K562 (cell line): ENCODE data around the gene SLC25A21. TPM values are rescaled to one million over a fixed set of nuclear protein-coding genes. Genes with fewer than 3 reads are reported as not detected.

ENCODE experiments used
- ATAC-seq: fragments of 200-7000 bp; cut with Tn5 transposase; 3 replicates; pipeline ENCODE4 v1.9.1; 2020; ENCODE audit warnings: moderate library complexity
- BruUV-seq: library from RNA; stranded (reverse); fragments of 400-500 nt; replicated peaks from 2 replicates; lab custom pipeline; 2021; lab: Mats Ljungman, UMichigan
- CTCF ChIA-PET: fragments of 300-600 bp; formaldehyde crosslinking; extraction: SDS; loops from one replicate; lab custom pipeline; 2021; ENCODE audit warnings: low intra/inter-chr PET ratio; lab: Yijun Ruan, JAX
- POLR2A ChIA-PET: fragments of 300-600, 350-650 bp; sonication (Branson Sonifier 250); formaldehyde crosslinking; extraction: SDS; loops from one replicate; lab custom pipeline; 2021; ENCODE audit warnings: antibody characterized with exemption, inconsistent platforms; lab: Yijun Ruan, JAX
- DNase-seq, 4 experiments: peaks; one replicate each; pipeline versions ENCODE4 v3.0.0 to v3.0.0-alpha.2; 2011 to 2018; ENCODE audit warnings: low spot score in 3 of 4, mixed read lengths in 3 of 4; ENCODE audit errors: extremely low read depth in 1 of 4
- FAIRE-seq: peaks from 2 replicates; lab custom pipeline; 2011; peaks lifted over from hg19 to GRCh38; lab: Jason Lieb, UNC
- H2AFZ ChIP-seq: 2 replicates; pipeline ENCODE4 v1.6.0; 2011; ENCODE audit warnings: low read depth, low read length, control low read depth, inconsistent platforms
- H3K27ac ChIP-seq: fragments of 200-600 bp; 3 replicates; pipeline ENCODE4 v1.8.0; 2011; ENCODE audit warnings: low read depth, mild to moderate bottlenecking, control low read depth, inconsistent platforms, low read length, moderate library complexity, mixed read lengths; ENCODE audit errors: extremely low read depth
- H3K27me3 ChIP-seq, 2 experiments: fragments of 300-600 bp in 1 of 2; 2 replicates in 1 of 2; 3 replicates in 1 of 2; pipeline versions ENCODE4 v1.6.0 to v1.8.0; 2011; ENCODE audit warnings: inconsistent platforms in 2 of 2, low read length in 2 of 2, mild to moderate bottlenecking in 1 of 2, mixed read lengths in 1 of 2, moderate library complexity in 1 of 2; ENCODE audit not compliant: control insufficient read depth in 2 of 2, insufficient read depth in 2 of 2
- H3K36me3 ChIP-seq: fragments of 300-600 bp; 3 replicates; pipeline ENCODE4 v1.8.0; 2011; ENCODE audit warnings: mild to moderate bottlenecking, low read length, inconsistent platforms; ENCODE audit not compliant: control insufficient read depth, insufficient read depth
- H3K4me1 ChIP-seq, 2 experiments: fragments of 200-600 bp in 1 of 2; replicated peaks in 1 of 2; 2 replicates in 1 of 2; 3 replicates in 1 of 2; pipeline versions ENCODE4 v1.5.1 to v1.8.0; 2011; ENCODE audit warnings: inconsistent platforms in 2 of 2, low read length in 2 of 2, mild to moderate bottlenecking in 1 of 2, mixed read lengths in 1 of 2, moderate library complexity in 1 of 2; ENCODE audit not compliant: control insufficient read depth in 2 of 2, insufficient read depth in 2 of 2
- H3K4me2 ChIP-seq: 2 replicates; pipeline ENCODE4 v1.6.1; 2011; ENCODE audit warnings: low read length, control low read depth, inconsistent platforms, mixed read lengths; ENCODE audit not compliant: insufficient read depth
- H3K4me3 ChIP-seq: fragments of 200-600 bp; sonication (generic), shearing (Covaris generic); 2 replicates; pipeline ENCODE4 v1.5.1; 2016; ENCODE audit warnings: control low read depth, inconsistent platforms
- H3K79me2 ChIP-seq: fragments of 200-600 bp; 3 replicates; pipeline ENCODE4 v1.8.0; 2011; ENCODE audit warnings: low read length, inconsistent platforms; ENCODE audit not compliant: control insufficient read depth, insufficient read depth
- H3K9ac ChIP-seq, 2 experiments: 2 replicates each; pipeline versions ENCODE4 v1.6.0 to v1.6.1; 2011; ENCODE audit warnings: low read depth in 2 of 2, low read length in 2 of 2, control low read depth in 1 of 2, inconsistent platforms in 1 of 2, mild to moderate bottlenecking in 1 of 2, mixed read lengths in 1 of 2; ENCODE audit not compliant: insufficient read depth in 1 of 2
- H3K9me1 ChIP-seq: one replicate; pipeline ENCODE4 v1.6.0; 2011; ENCODE audit warnings: inconsistent platforms, mild to moderate bottlenecking, low read length, moderate library complexity; ENCODE audit not compliant: control insufficient read depth, insufficient read depth
- H3K9me3 ChIP-seq: replicated peaks from 2 replicates; pipeline ENCODE4 v1.5.1; 2011; ENCODE audit warnings: low read depth, low read length, inconsistent platforms; ENCODE audit not compliant: control insufficient read depth, insufficient read depth
- H4K20me1 ChIP-seq: replicated peaks from 2 replicates; pipeline ENCODE4 v1.6.1; 2011; ENCODE audit warnings: low read length, inconsistent platforms, mixed read lengths; ENCODE audit not compliant: control insufficient read depth, insufficient read depth
- ATF7 ChIP-seq: fragments of 450-650 bp; IDR thresholded peaks from 2 replicates; pipeline ENCODE4 v1.7.1; 2014; ENCODE audit warnings: mild to moderate bottlenecking, moderate library complexity
- BCOR ChIP-seq: fragments of 450-650 bp; IDR thresholded peaks from 2 replicates; pipeline ENCODE4 v1.6.1; 2016
- BDP1 ChIP-seq: IDR thresholded peaks from 3 replicates; pipeline ENCODE4 v1.6.1; 2011; ENCODE audit not compliant: insufficient read length, insufficient read depth
- BRCA1 ChIP-seq, 2 experiments: fragments of 450-650 bp in 1 of 2; sonication (generic) in 1 of 2; formaldehyde crosslinking in 1 of 2; IDR thresholded peaks; 2 replicates each; pipeline versions ENCODE4 v1.5.0 to v1.6.1; 2017 to 2020; ENCODE audit warnings: mild to moderate bottlenecking in 1 of 2, missing genetic modification reagents in 1 of 2
- CAMTA2 ChIP-seq: fragments of 250-450 bp; sonication (Bioruptor Pico); conservative IDR thresholded peaks from 2 replicates; pipeline ENCODE4 v1.5.1; 2022
- HIVEP1 ChIP-seq: fragments of 250-450 bp; sonication (Bioruptor Pico); IDR thresholded peaks from 2 replicates; pipeline ENCODE4 v1.4.0; 2020; ENCODE audit warnings: mild to moderate bottlenecking
- HLTF ChIP-seq: fragments of 450-650 bp; IDR thresholded peaks from 2 replicates; pipeline ENCODE4 v1.6.1; 2016
- HNRNPL ChIP-seq: fragments of 200-400 bp; formaldehyde crosslinking; IDR thresholded peaks from 2 replicates; pipeline ENCODE4 v1.6.1; 2017; ENCODE audit warnings: low read depth, mild to moderate bottlenecking, low read length
- JUN ChIP-seq, 2 experiments: sonication (generic) in 1 of 2; formaldehyde crosslinking in 1 of 2; IDR thresholded peaks; 2 replicates each; pipeline versions ENCODE4 v1.6.1 to v1.8.0; 2012 to 2022; ENCODE audit warnings: borderline replicate concordance in 2 of 2, mild to moderate bottlenecking in 2 of 2, improper control_type of control experiment in 1 of 2, low read depth in 1 of 2, low read length in 1 of 2, missing genetic modification reagents in 1 of 2
- NUFIP1 ChIP-seq: fragments of 450-650 bp; IDR thresholded peaks from 2 replicates; pipeline ENCODE4 v1.6.1; 2018; ENCODE audit not compliant: partially characterized antibody
- TEAD4 ChIP-seq, 2 experiments: sonication (generic) in 1 of 2; formaldehyde crosslinking in 1 of 2; IDR thresholded peaks; 2 replicates each; pipeline versions ENCODE4 v1.6.1 to v1.8.0; 2012 to 2022; ENCODE audit warnings: borderline replicate concordance in 1 of 2, inconsistent platforms in 1 of 2, low read length in 1 of 2, mild to moderate bottlenecking in 1 of 2, missing genetic modification reagents in 1 of 2
- TRIM28 ChIP-seq: fragments of 450-650 bp; IDR thresholded peaks from 2 replicates; pipeline ENCODE4 v1.6.1; 2017
- ZNF165 ChIP-seq: fragments of 250-450 bp; sonication (Bioruptor Pico); IDR thresholded peaks from 2 replicates; pipeline ENCODE4 v1.4.0; 2020; ENCODE audit warnings: borderline replicate concordance
- ZNF324 ChIP-seq: fragments of 250-450 bp; sonication (Bioruptor Pico); IDR thresholded peaks from 2 replicates; pipeline ENCODE4 v1.4.0; 2020; ENCODE audit warnings: mild to moderate bottlenecking
- WGBS: fragments of 100-300 bp; shearing (Covaris generic); methylation state at CpG from one replicate; pipeline ENCODE4 v1.1.6; 2016; ENCODE audit warnings: low coverage, mixed read lengths; ENCODE audit not compliant: insufficient coverage; ENCODE audit errors: missing lambda C conversion rate; 5-methylcytosine and 5-hydroxymethylcytosine counted together
- in situ Hi-C: fragments of 300-500 bp; cut with MboI; formaldehyde crosslinking; loops from 4 replicates; pipeline ENCODE4 v1.15.0; 2018; ENCODE audit warnings: inconsistent platforms, mixed read lengths
- intact Hi-C: fragments of 100-400 bp; cut with micrococcal nuclease; formaldehyde crosslinking; loops from 2 replicates; pipeline ENCODE4 v1.14.2; 2022
- polyA plus RNA-seq, 8 experiments: library from polyadenylated mRNA; depleted of rRNA in 4 of 8; stranded (reverse) in 5 of 8; unstranded in 3 of 8; fragments of >200 nt; fragmentation: Nextera tagmentation in 2 of 8; fragmentation: Illumina TruSeq in 1 of 8; extraction: Ambion mirVana in 2 of 8; extraction: Trizol in 1 of 8; gene quantifications; 2 replicates each; pipeline versions ENCODE4 v1.2.1 to v1.2.3, GENCODE V29; 2011 to 2014; ENCODE audit warnings: inconsistent platforms in 1 of 8, missing spikeins in 1 of 8
- total RNA-seq, 7 experiments: library from RNA; depleted of rRNA in 6 of 7; stranded (reverse); fragments of >200 nt in 6 of 7; fragmentation: Illumina TruSeq in 2 of 7; extraction: Trizol in 2 of 7; gene quantifications; 2 replicates each; pipeline versions ENCODE4 v1.2.1 to v1.2.3, GENCODE V29; 2011 to 2021; ENCODE audit warnings: low replicate concordance in 1 of 7
- TF ChIP-seq, protein P1 (sequence below): fragments of 250-450 bp; sonication (Bioruptor Pico); IDR thresholded peaks from 2 replicates; pipeline ENCODE4 v1.4.0; 2020; ENCODE audit warnings: mild to moderate bottlenecking, moderate library complexity
- TF ChIP-seq, protein P2 (sequence below): IDR thresholded peaks from 2 replicates; pipeline ENCODE4 v1.6.1; 2012; ENCODE audit warnings: low read depth, low read length, improper control_type of control experiment, borderline replicate concordance

Gene SLC25A21
- total and polyA plus RNA-seq, 9 of the 15 experiments (the other 6 are each of a cell fraction or from before 2014, with no cell fraction given) = 15.2 to 46.7 (median 28.7) TPM

DNA sequence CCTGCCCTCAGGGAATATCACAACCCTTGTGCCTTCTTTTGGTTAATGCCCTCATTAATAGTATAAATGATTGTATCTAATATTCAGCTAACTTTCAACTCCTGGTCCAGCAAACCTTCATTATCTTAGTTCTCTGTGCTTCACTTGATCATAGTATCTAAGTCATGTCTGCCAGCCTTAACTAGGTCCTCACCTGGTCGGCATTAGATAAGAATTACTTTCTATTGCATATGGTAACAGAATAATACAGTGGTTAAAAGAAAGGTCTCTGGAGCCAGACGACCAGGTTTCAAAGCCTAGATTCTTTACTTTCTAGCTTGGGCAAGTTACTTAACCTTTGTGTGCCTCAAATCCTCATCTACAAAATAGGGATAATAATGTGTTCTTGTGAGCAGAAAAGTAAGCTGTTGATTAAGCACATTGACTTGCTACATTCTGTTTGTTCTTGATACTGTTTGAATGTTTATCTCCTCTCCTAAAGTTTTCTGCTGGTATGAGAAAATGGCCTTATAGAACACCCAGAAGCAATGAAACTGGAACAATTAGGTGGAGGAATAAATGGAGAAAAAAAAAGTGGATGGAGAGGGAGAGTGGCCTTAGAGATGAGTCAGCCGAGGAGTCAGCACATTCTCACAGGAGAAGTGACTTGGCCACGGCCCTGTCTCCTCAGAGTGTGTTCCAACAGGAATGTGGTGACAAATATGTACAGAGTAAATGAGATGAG is 176.1 kb downstream of the SLC25A21 start (continued):
- TF ChIP-seq TEAD4 (IDR thresholded peaks at IDR 0.05; ENCODE audit: low read length) (peak; percentile 40; the same call in 1 of the 2 replicates), TEAD4 (CRISPR knock-in tag; IDR thresholded peaks at IDR 0.05; ENCODE audit: borderline replicate concordance) (no peak), BDP1 (no peak), JUN (IDR thresholded peaks at IDR 0.05; ENCODE audit: borderline replicate concordance, low read depth, low read length) (peak; percentile 72), JUN (CRISPR knock-in tag; IDR thresholded peaks at IDR 0.05; ENCODE audit: borderline replicate concordance) (no peak)

DNA sequence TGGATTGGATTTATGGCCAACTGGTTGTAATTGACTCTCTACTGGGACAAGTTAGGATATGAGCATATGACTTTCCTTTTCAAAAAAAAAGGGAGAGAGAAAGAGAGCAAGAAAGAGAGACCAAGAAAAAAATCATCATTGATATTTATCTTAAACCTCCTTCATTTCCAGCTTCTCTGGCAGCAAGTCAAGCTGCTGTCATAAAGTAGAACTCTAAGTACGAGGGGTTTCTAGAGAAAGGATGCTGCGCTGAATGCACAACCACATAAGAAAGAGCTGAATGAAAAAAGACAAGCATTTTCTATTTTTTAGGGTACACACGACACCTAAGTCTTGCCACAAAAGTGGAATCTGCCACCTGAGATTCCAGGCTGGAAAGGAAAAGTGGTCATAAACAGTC is 182.6 kb downstream of the SLC25A21 start:
- H2AFZ ChIP-seq = no peak overlapping the region
- no peaks in the 10 kb centered on the region for H3K4me1 ChIP-seq
- no peaks in the 10 kb centered on the region for H3K27me3 ChIP-seq
- ATAC-seq (no peak), DNase-seq (no peak), FAIRE-seq (no peak)
- intact Hi-C loops = no loop called here
- CTCF ChIA-PET = no interaction called here
- no peak for TF ChIP-seq BRCA1 (IDR thresholded peaks at IDR 0.05)
- no peak for TF ChIP-seq BRCA1 (CRISPR knock-in tag; IDR thresholded peaks at IDR 0.05)
- no peak for TF ChIP-seq NUFIP1
- TF ChIP-seq CAMTA2 (CRISPR knock-in tag) = no peak
- no peak for TF ChIP-seq ATF7
- TF ChIP-seq, protein P1, sequence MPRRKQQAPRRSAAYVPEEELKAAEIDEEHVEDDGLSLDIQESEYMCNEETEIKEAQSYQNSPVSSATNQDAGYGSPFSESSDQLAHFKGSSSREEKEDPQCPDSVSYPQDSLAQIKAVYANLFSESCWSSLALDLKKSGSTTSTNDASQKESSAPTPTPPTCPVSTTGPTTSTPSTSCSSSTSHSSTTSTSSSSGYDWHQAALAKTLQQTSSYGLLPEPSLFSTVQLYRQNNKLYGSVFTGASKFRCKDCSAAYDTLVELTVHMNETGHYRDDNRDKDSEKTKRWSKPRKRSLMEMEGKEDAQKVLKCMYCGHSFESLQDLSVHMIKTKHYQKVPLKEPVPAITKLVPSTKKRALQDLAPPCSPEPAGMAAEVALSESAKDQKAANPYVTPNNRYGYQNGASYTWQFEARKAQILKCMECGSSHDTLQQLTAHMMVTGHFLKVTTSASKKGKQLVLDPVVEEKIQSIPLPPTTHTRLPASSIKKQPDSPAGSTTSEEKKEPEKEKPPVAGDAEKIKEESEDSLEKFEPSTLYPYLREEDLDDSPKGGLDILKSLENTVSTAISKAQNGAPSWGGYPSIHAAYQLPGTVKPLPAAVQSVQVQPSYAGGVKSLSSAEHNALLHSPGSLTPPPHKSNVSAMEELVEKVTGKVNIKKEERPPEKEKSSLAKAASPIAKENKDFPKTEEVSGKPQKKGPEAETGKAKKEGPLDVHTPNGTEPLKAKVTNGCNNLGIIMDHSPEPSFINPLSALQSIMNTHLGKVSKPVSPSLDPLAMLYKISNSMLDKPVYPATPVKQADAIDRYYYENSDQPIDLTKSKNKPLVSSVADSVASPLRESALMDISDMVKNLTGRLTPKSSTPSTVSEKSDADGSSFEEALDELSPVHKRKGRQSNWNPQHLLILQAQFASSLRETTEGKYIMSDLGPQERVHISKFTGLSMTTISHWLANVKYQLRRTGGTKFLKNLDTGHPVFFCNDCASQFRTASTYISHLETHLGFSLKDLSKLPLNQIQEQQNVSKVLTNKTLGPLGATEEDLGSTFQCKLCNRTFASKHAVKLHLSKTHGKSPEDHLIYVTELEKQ = no peak
- no peak for TF ChIP-seq BCOR
- no peak for TF ChIP-seq ZNF165
- no peak for TF ChIP-seq ZNF324 (CRISPR knock-in tag)
- TF ChIP-seq HNRNPL = no peak
- TF ChIP-seq TRIM28 = no peak
- TF ChIP-seq, protein P2, sequence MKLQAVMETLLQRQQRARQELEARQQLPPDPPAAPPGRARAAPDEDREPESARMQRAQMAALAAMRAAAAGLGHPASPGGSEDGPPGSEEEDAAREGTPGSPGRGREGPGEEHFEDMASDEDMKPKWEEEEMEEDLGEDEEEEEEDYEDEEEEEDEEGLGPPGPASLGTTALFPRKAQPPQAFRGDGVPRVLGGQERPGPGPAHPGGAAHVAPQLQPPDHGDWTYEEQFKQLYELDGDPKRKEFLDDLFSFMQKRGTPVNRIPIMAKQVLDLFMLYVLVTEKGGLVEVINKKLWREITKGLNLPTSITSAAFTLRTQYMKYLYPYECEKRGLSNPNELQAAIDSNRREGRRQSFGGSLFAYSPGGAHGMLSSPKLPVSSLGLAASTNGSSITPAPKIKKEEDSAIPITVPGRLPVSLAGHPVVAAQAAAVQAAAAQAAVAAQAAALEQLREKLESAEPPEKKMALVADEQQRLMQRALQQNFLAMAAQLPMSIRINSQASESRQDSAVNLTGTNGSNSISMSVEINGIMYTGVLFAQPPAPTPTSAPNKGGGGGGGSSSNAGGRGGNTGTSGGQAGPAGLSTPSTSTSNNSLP = no peak
- TF ChIP-seq HLTF = no peak
- no peak for TF ChIP-seq HIVEP1 (CRISPR knock-in tag)
- H3K9ac ChIP-seq = no peak overlapping the region
- H3K9me3 ChIP-seq = no peaks in the 10 kb centered on the region
- BruUV-seq = no TSS peak
- H3K36me3 ChIP-seq = no peaks in the 10 kb centered on the region
- H3K9me1 ChIP-seq = no peaks in the 10 kb centered on the region
- 71% methylated on average over 2 of the region's 3 CpGs for WGBS
- in situ Hi-C loops = no loop called here
- no peak overlapping the region for H3K4me2 ChIP-seq
- H3K79me2 ChIP-seq = no peaks in the 10 kb centered on the region
- POLR2A ChIA-PET = no interaction called here
- no peaks in the 10 kb centered on the region for H4K20me1 ChIP-seq
- no peak overlapping the region for H3K27ac ChIP-seq
- no peak overlapping the region for H3K4me3 ChIP-seq
